ENCODE measurements around the gene LMBR1. TPM values are rescaled to one million over a fixed set of nuclear protein-coding genes. Genes with fewer than 3 reads are reported as not detected.

LMBR1 gene
- total RNA-seq, 1 experiment from 2014 or later = 105 TPM

DNA sequence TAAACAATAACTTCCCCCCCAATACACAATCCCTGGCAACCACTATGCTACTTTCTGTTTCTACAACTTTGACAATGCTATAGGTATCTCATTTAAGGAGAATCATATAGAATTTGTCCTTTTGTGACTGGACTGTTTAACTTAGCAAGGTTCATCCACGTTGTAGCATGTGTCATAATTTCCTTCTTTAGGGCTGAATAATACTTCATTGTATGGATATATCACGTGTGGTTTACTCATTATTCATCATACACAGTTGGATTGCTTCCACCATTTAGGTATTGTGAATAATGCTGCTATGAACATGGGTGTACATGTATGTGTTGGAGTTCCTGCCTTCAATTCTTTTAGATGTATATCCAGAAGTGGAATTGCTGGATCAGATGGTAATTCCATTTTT is 111.0 kb downstream of the LMBR1 start:
- DNase-seq (ENCODE audit: unreplicated experiment) = no peak
- Mint-ChIP-seq H3K27ac (ENCODE audit: low read depth, unreplicated experiment) (no peak overlapping the region), H3K27me3 (ENCODE audit: insufficient read depth, unreplicated experiment) (no peaks in the 10 kb centered on the region), H3K36me3 (ENCODE audit: insufficient read depth, unreplicated experiment) (peaks cover 31% of the 10 kb centered on the region), H3K9me3 (ENCODE audit: unreplicated experiment) (peaks cover 7% of the 10 kb centered on the region), H3K4me1 (ENCODE audit: insufficient read depth, unreplicated experiment) (peaks cover 10% of the 10 kb centered on the region), H3K4me3 (ENCODE audit: unreplicated experiment) (no peak overlapping the region)
- TF ChIP-seq, protein P1, sequence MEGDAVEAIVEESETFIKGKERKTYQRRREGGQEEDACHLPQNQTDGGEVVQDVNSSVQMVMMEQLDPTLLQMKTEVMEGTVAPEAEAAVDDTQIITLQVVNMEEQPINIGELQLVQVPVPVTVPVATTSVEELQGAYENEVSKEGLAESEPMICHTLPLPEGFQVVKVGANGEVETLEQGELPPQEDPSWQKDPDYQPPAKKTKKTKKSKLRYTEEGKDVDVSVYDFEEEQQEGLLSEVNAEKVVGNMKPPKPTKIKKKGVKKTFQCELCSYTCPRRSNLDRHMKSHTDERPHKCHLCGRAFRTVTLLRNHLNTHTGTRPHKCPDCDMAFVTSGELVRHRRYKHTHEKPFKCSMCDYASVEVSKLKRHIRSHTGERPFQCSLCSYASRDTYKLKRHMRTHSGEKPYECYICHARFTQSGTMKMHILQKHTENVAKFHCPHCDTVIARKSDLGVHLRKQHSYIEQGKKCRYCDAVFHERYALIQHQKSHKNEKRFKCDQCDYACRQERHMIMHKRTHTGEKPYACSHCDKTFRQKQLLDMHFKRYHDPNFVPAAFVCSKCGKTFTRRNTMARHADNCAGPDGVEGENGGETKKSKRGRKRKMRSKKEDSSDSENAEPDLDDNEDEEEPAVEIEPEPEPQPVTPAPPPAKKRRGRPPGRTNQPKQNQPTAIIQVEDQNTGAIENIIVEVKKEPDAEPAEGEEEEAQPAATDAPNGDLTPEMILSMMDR (IDR thresholded peaks at IDR 0.05; ENCODE audit: unreplicated experiment) = no peak
- intact Hi-C loops (cut with micrococcal nuclease) = no loop called here
- ChIA-PET CTCF (no interaction called here), POLR2A (interaction anchor here (1.0 kb wide), 1 partner anchor 9 kb away, joined by 5 read pairs; no protein-coding TSS in a partner anchor)
- BruUV-seq (replicated peaks) = no TSS peak

DNA sequence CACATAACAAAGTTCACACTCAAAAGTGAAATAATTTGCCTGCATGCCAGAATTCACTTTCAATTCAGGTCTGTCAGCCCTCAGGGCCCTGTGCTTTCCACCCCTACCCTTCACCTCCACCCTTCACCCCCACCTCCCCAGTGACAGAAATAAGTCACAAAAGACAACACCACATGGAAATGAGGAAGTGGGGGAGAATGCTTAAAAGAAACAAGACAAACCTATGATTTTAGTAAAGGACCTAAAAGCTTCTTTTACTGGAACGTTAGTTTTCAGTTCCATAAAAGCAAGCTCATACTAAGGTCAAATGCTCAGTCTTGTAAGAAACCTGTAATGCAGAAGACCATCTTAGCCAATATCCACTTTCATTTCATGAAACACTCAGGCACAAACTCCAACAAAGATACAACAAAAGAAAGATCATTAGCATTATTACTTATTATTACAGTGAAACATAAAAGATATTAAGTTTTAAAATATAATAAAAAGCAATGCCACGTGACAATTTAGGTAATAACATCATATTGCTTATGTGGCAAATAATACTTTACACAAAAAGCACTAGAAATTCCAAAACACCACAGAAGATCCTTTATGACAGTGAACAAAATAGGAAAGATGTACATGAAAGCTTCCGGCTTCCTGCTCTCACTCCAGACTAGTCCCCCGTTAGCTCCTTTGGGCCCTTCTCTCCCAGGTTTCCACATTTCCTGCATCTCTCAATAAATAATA is 112.1 kb downstream of the LMBR1 start:
- Mint-ChIP-seq H3K27me3 (ENCODE audit: insufficient read depth, unreplicated experiment) (no peaks in the 10 kb centered on the region), H3K27ac (ENCODE audit: low read depth, unreplicated experiment) (no peak overlapping the region), H3K4me1 (ENCODE audit: insufficient read depth, unreplicated experiment) (peaks cover 10% of the 10 kb centered on the region), H3K36me3 (ENCODE audit: insufficient read depth, unreplicated experiment) (peaks cover 31% of the 10 kb centered on the region), H3K9me3 (ENCODE audit: unreplicated experiment) (peaks cover 7% of the 10 kb centered on the region), H3K4me3 (ENCODE audit: unreplicated experiment) (no peak overlapping the region)
- intact Hi-C loops (cut with micrococcal nuclease) = no loop called here
- CTCF ChIA-PET = interaction anchor here (0.5 to 1.1 kb wide), 2 partner anchors 44 to 119 kb away, joined by 3 read pairs; no protein-coding TSS in a partner anchor
- no peak for DNase-seq (ENCODE audit: unreplicated experiment)
- POLR2A ChIA-PET = interaction anchor here (1.0 kb wide), 1 partner anchor 10 kb away, joined by 5 read pairs; no protein-coding TSS in a partner anchor
- TF ChIP-seq, protein P1 (IDR thresholded peaks at IDR 0.05; ENCODE audit: unreplicated experiment) = no peak
- BruUV-seq (replicated peaks) = no TSS peak

- Mint-ChIP-seq H3K27me3 (ENCODE audit: insufficient read depth, unreplicated experiment) (no peaks in the 10 kb centered on the region), H3K27ac (ENCODE audit: low read depth, unreplicated experiment) (no peak overlapping the region), H3K36me3 (ENCODE audit: insufficient read depth, unreplicated experiment) (peaks cover 27% of the 10 kb centered on the region), H3K4me3 (ENCODE audit: unreplicated experiment) (no peak overlapping the region), H3K4me1 (ENCODE audit: insufficient read depth, unreplicated experiment) (peaks cover 10% of the 10 kb centered on the region), H3K9me3 (ENCODE audit: unreplicated experiment) (peaks cover 7% of the 10 kb centered on the region)
- no peak for DNase-seq (ENCODE audit: unreplicated experiment)
- CTCF ChIA-PET = interaction anchor here (0.6 to 1.2 kb wide), 11 partner anchors 10 to 1339 kb away, joined by 3 to 6 read pairs (median 3); partner anchors contain the start of gene NOM1
- POLR2A ChIA-PET = interaction anchor here (0.8 to 1.4 kb wide), 3 partner anchors 10 to 17 kb away, joined by 3 to 5 read pairs (median 3); no protein-coding TSS in a partner anchor
- BruUV-seq (replicated peaks) = no TSS peak
- intact Hi-C loops (cut with micrococcal nuclease) = no loop called here
- TF ChIP-seq, protein P1 (IDR thresholded peaks at IDR 0.05; ENCODE audit: unreplicated experiment) = no peak
Measured at GRCh38 chr7:156778668-156779067, 114.3 kb downstream of the LMBR1 start.

DNA sequence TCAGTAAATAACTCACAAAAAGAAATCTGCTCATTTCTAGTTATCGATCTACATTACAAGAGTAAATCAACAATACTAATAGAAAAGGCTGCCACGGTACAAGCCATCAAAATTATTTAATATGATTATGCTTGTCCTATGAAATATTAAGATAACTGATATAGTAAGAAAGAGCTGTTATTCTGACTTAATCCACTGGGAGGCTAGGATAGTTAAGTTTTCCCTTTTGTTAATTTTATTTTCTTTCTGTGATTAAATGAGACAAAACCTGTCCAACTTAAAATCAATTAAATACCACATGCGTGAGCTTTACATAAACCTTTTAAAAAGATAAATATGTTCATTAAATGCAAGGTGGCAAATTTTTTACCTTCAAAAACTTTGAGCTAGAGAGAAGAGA is 114.8 kb downstream of the LMBR1 start:
- TF ChIP-seq, protein P1 (IDR thresholded peaks at IDR 0.05; ENCODE audit: unreplicated experiment) = no peak
- intact Hi-C loops (cut with micrococcal nuclease) = no loop called here
- CTCF ChIA-PET = interaction anchor here (0.6 to 1.2 kb wide), 8 partner anchors 9 to 1330 kb away, joined by 3 to 6 read pairs (median 4); no protein-coding TSS in a partner anchor
- Mint-ChIP-seq H3K9me3 (ENCODE audit: unreplicated experiment) (peaks cover 7% of the 10 kb centered on the region), H3K4me3 (ENCODE audit: unreplicated experiment) (no peak overlapping the region), H3K27me3 (ENCODE audit: insufficient read depth, unreplicated experiment) (no peaks in the 10 kb centered on the region), H3K27ac (ENCODE audit: low read depth, unreplicated experiment) (no peak overlapping the region), H3K36me3 (ENCODE audit: insufficient read depth, unreplicated experiment) (peaks cover 23% of the 10 kb centered on the region), H3K4me1 (ENCODE audit: insufficient read depth, unreplicated experiment) (peaks cover 10% of the 10 kb centered on the region)
- DNase-seq (ENCODE audit: unreplicated experiment) = no peak
- POLR2A ChIA-PET = interaction anchor here (0.8 to 1.4 kb wide), 3 partner anchors 10 to 18 kb away, joined by 3 to 5 read pairs (median 3); no protein-coding TSS in a partner anchor
- no TSS peak for BruUV-seq (replicated peaks)
